OCI-LY3 (cell line): ENCODE results near the gene SLC27A1.

Source experiments
- H2AFZ ChIP-seq: fragments of 200-600, 300-600 bp; shearing (Covaris generic); 2 replicates; pipeline ENCODE4 v1.6.0; 2014; ENCODE audit warnings: antibody characterized with exemption, low read depth, low read length
- H3K27ac ChIP-seq: fragments of 200-600, 300-600 bp; sonication (generic); 2 replicates; pipeline ENCODE4 v1.5.1; 2014; ENCODE audit warnings: mild to moderate bottlenecking, low read length, moderate library complexity, mixed read lengths
- H3K27me3 ChIP-seq: fragments of 200-600, 300-600 bp; sonication (generic); 2 replicates; pipeline ENCODE4 v1.6.1; 2014; ENCODE audit warnings: low read depth, low read length, mixed read lengths
- H3K36me3 ChIP-seq: fragments of 200-600, 300-600 bp; sonication (generic); replicated peaks from 2 replicates; pipeline ENCODE3; 2014; ENCODE audit warnings: low read depth, low read length, mixed read lengths
- H3K4me1 ChIP-seq: fragments of 300-600, 200-600 bp; sonication (generic); 2 replicates; pipeline ENCODE4 v1.6.1; 2014; ENCODE audit warnings: low read length, mixed read lengths
- H3K4me2 ChIP-seq: fragments of 200-600, 300-600 bp; sonication (generic); 2 replicates; pipeline ENCODE4 v1.6.1; 2014; ENCODE audit warnings: low read length, mixed read lengths
- H3K4me3 ChIP-seq: fragments of 300-600, 200-600 bp; sonication (generic); 2 replicates; pipeline ENCODE4 v1.5.1; 2014; ENCODE audit warnings: antibody characterized with exemption, mild to moderate bottlenecking, low read length, moderate library complexity
- H3K79me2 ChIP-seq: fragments of 300-600, 200-600 bp; shearing (Covaris generic); 2 replicates; pipeline ENCODE4 v1.6.1; 2014; ENCODE audit warnings: mild to moderate bottlenecking, low read length, mixed read lengths
- H3K9ac ChIP-seq: fragments of 300-600, 200-600 bp; shearing (Covaris generic); 2 replicates; pipeline ENCODE4 v1.6.0; 2014; ENCODE audit warnings: mild to moderate bottlenecking, low read length, moderate library complexity
- H3K9me3 ChIP-seq: fragments of 200-600, 300-600 bp; shearing (Covaris generic); 2 replicates; pipeline ENCODE4 v1.6.1; 2014; ENCODE audit warnings: low read length, mixed read lengths; ENCODE audit not compliant: insufficient read depth
- H4K20me1 ChIP-seq: fragments of 200-600, 300-600 bp; sonication (generic); 2 replicates; pipeline ENCODE4 v1.6.1; 2016; ENCODE audit warnings: low read length, mixed read lengths; ENCODE audit not compliant: insufficient read depth
- CTCF ChIP-seq: fragments of 200-600, 300-600 bp; sonication (generic); IDR thresholded peaks from 2 replicates; pipeline ENCODE4 v1.5.1; 2014; ENCODE audit warnings: antibody characterized with exemption, low read length, low read depth
- EZH2phosphoT487 ChIP-seq: fragments of 200-600 bp; shearing (Covaris generic); IDR thresholded peaks from 2 replicates; pipeline ENCODE4 v1.6.1; 2018; ENCODE audit warnings: antibody characterized with exemption, mixed run types, low read depth

The SLC27A1 gene

GRCh38 chr19:17481986-17482385, 11.7 kb downstream of the SLC27A1 start:
- H3K27me3 ChIP-seq = no peaks in the 10 kb centered on the region
- H3K4me3 ChIP-seq = no peak overlapping the region

DNA sequence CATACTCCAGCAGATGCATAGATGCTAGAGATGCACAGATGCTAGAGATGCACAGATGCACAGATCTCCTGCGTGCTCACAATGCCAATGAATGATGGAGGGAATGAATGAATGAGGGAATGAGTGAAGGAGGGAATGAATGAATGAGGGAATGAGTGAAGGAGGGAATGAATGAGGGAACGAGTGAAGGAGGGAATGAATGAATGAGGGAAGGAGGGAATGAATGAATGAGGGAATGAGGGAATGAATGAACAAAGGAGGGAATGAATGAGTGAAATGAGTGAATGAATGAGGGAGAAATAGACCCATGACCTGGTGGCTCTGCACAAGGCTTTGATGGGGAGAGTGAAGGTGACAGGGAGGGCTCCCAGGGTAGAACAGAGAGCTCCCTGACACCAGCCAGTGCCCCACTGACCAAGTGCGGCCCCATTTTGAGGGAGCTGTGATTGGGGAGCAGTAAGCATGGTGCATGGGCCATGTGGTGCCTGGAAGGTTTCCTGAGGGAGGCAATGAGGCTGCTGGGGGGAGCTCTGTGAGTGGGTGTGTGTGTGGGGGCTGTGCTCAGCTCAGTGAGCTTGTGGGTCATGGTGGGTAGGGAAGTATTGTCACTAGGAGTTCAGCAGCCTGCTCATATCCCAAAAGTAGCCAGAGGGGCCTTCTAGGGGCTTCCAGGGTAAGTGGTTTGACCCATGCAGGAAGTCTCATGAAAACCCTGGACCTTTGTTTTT, 12.7 kb downstream of the SLC27A1 start:
- Histone ChIP-seq H3K4me1 (no peaks in the 10 kb centered on the region), H3K79me2 (no peaks in the 10 kb centered on the region), H2AFZ (no peak overlapping the region), H3K27ac (no peak overlapping the region), H4K20me1 (no peaks in the 10 kb centered on the region), H3K4me2 (no peak overlapping the region), H3K27me3 (no peaks in the 10 kb centered on the region), H3K9me3 (no peaks in the 10 kb centered on the region), H3K4me3 (no peak overlapping the region), H3K36me3 (no peaks in the 10 kb centered on the region), H3K9ac (no peak overlapping the region)
- TF ChIP-seq EZH2phosphoT487 (no peak), CTCF (no peak)

More at GRCh38 chr19:17481986-17482385, 11.7 kb downstream of the SLC27A1 start:
- TF ChIP-seq CTCF = no peak
- no peak for TF ChIP-seq EZH2phosphoT487
- Histone ChIP-seq H3K9ac (no peak overlapping the region), H3K4me2 (no peak overlapping the region), H4K20me1 (no peaks in the 10 kb centered on the region), H3K27ac (no peak overlapping the region), H3K79me2 (no peaks in the 10 kb centered on the region), H3K4me1 (no peaks in the 10 kb centered on the region), H3K36me3 (no peaks in the 10 kb centered on the region), H2AFZ (no peak overlapping the region), H3K9me3 (no peaks in the 10 kb centered on the region)

DNA sequence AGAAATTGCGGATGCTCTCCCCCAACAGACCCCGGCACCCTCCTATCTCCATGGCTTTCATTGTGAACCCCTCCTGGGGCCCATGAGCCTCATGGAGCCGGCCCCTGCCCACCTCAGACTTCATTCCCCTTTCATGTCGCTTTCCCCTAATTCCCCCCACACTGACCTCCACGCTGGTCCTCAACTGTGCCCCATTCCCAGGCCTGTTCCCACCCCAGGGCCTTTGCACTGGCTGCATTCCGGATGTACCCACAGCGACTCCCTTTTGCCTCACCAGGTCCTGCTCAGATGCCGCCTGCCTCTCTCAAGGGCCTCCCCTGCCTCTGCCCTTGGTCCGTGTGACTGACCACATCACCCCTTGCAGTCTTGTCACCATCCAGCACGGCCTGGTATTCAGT, 13.3 kb downstream of the SLC27A1 start:
- H3K27me3 ChIP-seq = no peaks in the 10 kb centered on the region
- no peaks in the 10 kb centered on the region for H4K20me1 ChIP-seq
- no peak overlapping the region for H2AFZ ChIP-seq
- H3K4me2 ChIP-seq = no peak overlapping the region
- no peak overlapping the region for H3K4me3 ChIP-seq
- no peak for TF ChIP-seq CTCF
- TF ChIP-seq EZH2phosphoT487 = no peak
- no peaks in the 10 kb centered on the region for H3K36me3 ChIP-seq
- H3K79me2 ChIP-seq = no peaks in the 10 kb centered on the region
- no peak overlapping the region for H3K9ac ChIP-seq
- H3K9me3 ChIP-seq = no peaks in the 10 kb centered on the region
- no peak overlapping the region for H3K27ac ChIP-seq
- peaks cover 4% of the 10 kb centered on the region; the same call in 1 of the 2 replicates for H3K4me1 ChIP-seq

DNA sequence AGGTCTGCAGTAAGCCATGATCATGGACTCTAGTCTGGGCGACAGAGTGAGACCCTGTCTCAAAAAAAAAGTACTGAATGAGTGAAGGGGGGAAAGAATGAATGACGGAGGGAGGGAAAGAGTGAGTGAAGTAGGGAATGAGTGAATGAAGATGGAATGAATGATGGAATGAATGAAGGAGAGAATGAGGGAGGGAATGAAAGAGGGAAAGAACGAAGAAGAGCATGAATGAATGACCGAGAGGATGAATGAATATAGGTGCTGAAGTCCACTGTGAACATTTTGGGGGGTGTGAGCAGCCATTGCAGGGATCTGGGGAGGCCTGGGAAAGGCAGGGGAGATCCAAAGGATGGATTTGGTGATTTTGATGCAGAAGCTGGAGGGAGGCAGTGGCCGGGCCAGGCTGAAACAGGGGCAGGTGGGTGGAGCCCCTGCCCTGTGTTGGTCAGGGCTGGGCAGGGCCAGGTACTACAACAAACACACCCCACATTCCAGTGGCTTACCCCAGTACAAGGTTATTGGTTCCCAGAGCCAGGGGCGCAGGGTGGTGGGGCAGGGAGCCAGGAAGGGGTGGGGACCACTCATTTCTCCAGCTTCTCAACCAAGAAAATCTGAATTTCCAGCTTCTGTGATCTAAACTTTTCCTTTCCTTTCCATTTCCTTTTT, 14.3 kb downstream of the SLC27A1 start:
- Histone ChIP-seq H3K4me2 (no peak overlapping the region), H3K79me2 (no peaks in the 10 kb centered on the region), H3K4me3 (no peak overlapping the region), H3K4me1 (peaks cover 7% of the 10 kb centered on the region; the same call in 1 of the 2 replicates), H3K36me3 (no peaks in the 10 kb centered on the region), H3K9me3 (no peaks in the 10 kb centered on the region), H4K20me1 (no peaks in the 10 kb centered on the region), H3K27me3 (no peaks in the 10 kb centered on the region), H3K9ac (no peak overlapping the region), H2AFZ (no peak overlapping the region), H3K27ac (no peak overlapping the region)
- TF ChIP-seq CTCF = no peak
- TF ChIP-seq EZH2phosphoT487 = no peak
